Fibroblast of skin of right quadriceps (primary cell): ENCODE results near the gene ACAD8.

Source experiments
- DNase-seq: peaks from one replicate; pipeline ENCODE4 v3.0.0-alpha.2; 2013

ACAD8 gene

DNA sequence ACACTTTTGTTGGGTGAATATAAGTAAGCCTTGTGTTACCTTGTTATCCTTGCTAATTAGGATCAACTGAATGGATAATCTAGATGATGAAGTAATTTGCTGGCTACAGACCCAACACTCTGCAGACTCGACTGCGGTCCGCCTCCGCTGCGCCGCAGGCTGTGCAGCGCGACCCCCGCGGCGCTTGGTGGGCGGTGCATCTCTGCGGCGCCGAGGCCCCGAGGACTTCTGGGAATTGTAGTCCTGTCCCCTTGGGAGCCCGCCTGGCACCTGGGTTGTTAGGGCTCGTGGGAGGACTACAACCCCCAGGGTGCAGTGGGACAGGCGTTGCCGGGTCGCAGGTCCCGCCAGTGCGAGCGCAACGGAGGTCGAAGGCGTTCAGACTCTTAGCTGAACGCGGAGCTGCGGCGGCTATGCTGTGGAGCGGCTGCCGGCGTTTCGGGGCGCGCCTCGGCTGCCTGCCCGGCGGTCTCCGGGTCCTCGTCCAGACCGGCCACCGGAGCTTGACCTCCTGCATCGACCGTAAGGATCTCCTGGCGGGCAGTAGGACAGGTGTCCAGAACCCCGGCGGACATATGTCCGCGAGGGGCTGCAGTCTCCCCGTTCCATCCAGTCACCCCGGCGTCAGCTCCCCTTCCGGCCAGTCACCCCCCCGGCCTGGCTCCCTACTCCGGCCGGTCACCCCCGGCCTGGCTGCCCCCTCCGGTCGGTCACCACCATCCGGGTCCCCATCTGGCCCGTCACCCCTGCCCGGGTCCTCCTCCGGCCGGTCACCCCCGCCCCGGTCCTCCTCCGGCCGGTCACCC, at the start of gene ACAD8, which contains the start of gene THYN1:
Gene ACAD8 (plus strand): TSS at position 381 of the 806 bp plus-strand sequence. CDS start 33 bp downstream, at position 414.
Gene THYN1 (minus strand): TSS at position 165 of the 806 bp plus-strand sequence. CDS start 470 bp downstream, outside the sequence.
- peak; percentile 96 for DNase-seq

DNA sequence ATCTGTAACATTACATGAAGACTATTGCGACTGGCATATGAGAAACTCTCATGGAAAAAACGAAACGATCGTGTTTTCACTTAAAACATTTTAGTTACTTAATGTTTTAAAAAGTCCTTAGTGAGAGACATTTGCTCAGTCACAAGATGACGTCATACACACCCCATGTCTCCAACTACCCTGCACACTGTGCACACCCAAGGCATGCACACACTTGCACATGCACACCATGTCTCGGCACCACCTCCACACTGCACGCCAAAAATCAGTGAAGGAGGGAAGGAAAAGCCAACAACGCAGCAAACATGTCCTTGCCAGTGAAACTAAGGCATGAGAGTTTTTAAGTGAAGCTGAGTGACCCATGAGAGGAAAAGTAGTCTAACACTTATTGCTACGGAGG, 47.6 kb upstream of the ACAD8 start:
- DNase-seq, result no peak

DNA sequence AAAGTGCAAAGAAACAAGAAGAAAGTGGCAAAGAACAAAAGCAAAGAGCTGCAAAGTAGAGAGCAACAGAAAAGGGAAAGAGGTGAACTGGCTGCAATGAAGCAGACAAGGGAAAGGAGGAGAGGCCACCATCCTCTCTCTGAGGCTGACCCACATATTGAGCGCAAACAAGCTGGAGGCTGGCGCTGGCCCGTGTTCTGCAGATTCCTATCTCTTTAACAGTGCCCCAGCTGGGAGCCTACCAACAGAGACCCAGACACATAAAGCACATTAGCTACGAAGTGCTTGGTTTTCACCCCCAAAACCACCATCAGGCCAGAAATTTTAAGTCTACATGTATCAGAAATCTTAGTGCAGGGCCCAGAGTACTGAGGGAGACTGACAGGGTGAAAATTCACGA, 47.2 kb upstream of the ACAD8 start:
- DNase-seq, result no peak

DNA sequence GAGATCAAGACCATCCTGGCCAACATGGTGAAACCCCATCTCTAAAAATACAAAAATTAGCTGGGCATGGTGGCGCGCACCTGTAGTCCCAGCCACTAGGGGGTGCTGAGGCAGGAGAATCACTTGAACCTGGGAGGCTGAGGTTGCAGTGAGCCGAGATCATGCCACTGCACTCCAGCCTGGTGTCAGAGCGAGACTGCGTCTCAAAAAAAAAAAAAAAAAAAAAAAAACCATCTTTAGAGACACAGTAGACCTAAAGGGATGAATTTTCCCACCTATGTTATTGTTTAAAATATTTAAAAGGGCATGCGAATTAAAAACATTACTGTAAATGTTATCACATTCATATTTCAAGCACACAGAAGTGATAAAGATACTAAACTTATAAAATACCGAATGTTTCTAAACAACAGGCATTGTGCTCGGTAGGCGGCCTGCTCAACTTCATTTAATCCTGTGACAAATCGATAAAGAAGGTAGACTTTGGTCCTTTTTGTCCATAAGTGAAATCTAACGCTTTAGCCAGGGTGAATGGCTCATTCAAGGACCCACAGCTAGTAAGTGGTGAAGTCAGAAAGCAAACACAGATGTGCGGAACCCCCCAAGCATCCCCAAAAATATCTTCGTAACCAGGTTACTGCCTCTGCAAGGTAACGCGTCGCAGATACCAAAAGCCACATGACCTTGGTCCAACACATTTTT, 45.7 kb upstream of the ACAD8 start:
- peak; percentile 7 for DNase-seq

DNA sequence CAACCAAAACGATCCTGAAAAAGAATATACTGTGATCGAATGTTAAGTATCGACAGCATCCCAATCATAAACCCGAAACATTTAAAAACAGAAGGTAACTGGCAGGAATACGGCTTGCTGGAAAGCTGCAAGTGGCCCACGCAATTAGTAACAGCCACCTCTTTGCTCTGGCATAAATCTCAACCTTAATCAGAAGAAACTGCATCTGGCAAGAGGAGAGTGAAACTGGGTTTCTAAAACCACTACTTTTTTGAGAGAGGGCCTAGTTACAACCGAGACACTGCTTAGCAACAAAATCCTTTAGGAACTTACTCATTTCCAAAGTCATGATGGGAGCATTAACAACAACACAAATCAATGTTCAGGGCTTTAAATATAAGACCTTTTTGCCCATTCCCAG, 37.5 kb upstream of the ACAD8 start:
- no peak for DNase-seq

DNA sequence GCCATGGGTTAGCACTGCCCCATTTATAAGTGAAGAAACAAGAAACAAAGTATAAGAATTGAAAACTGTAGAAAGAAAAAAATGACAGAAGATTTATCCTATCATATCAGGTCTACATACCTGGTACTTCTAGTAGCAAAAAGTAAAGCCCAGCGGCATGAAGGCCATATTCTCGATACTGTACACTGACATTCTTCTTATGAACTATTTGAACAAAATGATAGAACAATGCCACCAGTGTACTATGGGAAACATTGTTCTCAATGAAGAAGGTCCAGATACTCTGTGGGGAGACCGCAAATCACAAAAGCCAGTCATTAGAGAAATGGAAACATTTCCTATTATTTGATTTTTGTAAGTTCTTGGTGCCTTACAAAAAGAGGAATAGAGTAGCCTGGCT, 36.6 kb upstream of the ACAD8 start:
- no peak for DNase-seq

DNA sequence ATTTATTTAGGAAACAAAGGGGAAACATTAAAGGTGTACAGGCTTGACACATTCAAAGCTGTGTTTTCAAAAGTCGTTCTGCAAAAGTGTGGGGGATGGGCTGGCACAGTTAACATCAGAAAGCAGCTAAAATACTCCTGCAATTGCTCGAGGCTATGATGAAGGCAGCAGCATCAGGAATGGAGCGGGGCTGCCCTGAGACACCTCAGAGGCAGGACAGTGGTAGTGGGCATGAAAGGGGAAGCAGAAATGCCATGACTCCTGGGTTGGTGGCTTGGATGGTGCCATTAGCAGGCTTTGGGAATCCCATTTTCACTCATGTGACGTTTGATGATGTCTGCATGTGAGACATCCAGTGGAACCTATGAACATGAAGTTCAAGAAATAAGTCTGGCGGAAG, 30.2 kb upstream of the ACAD8 start:
- DNase-seq, result peak; percentile 6

DNA sequence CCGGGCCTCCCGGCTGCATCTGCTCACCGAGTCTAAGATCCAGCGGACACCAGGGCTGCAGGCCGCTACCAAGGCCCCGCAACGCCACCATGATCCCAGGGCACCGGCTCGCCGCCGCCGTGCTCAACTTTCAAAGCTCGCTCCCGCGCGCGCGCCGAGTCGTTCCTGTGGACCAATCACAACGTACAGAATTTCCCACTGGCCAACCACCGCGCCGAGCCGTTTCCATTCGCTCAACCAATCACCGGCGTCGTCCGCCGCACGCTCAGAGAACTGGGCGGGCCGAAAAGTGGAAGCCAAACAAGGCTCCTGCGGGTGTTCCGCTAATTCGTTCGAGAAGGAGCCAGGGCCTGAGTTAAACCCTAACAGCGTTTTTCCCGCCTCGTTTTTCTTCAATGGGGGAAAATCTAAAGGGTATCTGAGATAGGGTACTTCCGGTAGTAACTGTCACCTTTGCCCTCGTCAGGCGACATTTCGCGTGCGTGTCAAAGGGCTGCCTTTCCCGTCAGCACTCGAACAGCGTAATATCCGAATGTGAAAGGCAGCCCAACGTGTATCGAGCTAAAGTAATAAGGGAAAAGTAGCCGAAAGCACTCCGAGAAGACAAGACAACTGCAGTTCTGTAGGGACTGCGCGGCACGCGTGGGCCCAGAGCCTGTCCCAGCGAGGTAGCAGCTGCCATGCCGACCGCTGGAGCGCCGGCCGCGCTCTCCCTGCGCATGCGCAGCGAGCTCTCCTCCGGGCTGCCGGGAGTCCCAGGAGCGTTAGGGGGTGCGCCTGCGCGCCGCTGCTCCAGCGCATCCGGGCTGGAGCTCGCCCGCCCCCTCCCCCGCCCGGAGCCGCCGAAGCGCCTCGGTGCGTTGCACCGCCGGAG, 29.3 kb upstream of the ACAD8 start, which contains the start of the genes NCAPD3 and VPS26B:
Gene NCAPD3 (minus strand): TSS at position 132 of the 874 bp plus-strand sequence. CDS start 41 bp downstream, at position 91.
Gene VPS26B (plus strand): TSS at position 836 of the 874 bp plus-strand sequence. CDS start 452 bp downstream, outside the sequence.
- peak; percentile 95 for DNase-seq

DNA sequence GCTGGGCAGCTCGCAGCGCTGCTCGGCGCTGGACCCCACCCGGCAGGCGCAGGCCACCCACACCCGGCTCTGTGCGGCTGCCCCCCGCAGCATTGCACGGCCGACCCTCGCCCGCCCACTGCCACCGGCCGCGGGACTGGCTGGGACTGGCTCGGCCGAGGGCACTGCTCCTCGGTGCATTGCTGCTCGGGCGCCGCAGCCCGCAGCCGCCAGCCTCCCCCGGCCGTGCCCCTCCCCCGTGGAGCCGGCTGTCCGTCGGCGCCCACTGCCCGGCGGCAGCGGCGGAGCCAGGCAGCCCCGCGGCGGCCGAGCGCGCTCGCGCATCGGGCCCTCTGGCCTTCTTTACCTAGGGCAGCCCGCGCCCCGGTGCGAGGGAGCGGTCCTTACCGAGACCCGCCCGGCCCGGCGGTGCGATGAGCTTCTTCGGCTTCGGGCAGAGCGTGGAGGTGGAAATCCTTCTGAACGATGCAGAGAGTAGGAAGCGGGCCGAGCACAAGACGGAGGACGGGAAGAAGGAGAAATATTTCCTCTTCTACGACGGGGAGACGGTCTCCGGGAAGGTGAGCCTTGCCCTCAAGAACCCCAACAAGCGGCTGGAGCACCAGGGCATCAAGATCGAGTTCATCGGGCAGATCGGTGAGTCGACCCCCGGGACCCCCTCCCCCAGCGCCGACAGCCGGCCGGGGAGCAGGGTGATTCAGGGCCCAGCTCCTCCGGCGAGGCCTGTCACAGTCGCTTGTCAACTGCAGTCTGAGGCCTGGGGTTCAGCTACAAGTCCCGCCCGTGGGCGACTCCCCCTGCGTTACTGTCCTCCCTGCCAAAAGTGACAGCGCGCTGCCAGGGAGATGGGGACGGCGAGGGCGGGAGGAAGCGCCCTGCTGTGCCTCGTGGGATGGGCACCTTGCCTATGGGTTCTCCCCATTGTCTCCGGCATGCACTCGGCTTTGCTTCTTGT, 28.4 kb upstream of the ACAD8 start:
- DNase-seq, result peak; percentile 9

DNA sequence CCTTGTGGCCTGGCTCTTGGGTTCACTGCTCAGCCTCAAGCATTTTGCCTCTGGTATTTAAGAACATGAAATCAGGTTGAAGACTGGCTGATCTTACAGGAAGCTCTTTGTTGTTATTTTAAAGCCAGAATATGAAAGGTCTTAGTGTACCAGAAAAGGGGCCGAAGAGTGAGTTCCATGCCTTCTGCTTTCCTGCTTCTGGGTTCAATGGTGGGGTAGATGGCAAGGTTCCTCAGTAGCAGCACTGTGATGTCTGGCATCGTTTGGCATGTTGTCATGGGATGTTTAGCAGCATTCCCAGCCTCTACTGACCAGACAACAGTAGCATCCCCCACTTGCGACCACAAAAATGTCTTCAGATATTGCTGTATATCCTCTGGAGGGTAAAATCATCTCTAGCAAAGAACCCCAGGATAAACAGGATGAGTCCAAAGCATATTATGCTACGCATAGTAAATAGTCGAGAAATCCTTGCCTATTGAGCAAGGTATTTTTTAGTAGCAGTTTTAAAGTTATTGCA, 26.5 kb upstream of the ACAD8 start:
- DNase-seq, result peak; percentile 44

DNA sequence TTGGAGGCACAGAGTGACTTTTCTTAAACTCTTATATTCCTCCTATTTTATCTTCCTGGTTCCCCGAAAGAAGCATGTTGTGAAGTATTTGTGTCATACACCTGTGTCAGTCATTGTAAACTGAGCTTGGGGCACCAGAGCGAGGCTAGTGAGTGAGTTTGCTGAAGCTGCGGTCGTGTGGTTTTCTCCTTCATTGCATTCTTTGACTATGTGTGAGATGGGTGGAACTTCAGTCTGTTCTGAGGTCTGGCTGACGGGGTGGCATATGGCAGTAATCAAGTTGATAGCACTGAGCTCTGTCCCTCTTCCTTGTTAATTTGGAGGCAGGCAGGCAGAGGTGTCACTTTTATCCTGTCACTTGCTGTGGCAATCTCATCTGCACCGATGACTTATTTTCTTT, 24.7 kb upstream of the ACAD8 start:
- peak; percentile 79 for DNase-seq

DNA sequence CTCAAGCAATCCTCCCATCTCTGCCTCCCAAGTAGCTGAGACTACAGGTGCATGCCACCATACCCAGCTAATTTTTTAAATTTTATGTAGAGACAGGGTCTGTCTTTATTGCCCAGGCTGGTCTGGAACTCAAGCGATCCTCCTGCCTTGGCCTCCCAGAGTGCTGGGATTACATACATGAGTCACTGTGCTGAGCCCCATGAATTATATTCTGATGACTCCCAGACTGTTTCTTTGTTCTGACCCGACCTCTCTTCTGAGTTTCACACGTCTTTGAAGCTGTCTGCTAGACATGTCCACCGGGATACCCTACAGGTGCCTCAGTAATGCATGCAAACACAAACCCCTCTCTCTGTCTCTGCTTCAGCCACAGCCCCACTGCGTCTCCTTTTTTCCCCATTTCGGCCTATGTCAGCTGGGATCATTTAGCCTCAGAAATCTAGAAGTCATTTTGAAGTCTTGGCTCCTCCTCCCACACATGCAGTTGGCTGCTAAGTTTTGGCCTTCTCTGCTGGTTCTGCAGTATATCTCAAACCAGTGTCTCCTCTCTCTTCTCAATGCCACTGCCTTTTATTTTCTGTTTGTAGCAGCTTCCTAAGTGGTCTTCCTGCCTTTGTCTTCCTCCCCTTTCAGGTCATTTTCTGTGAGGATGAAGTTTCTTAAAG, 24.1 kb upstream of the ACAD8 start:
- peak; percentile 39 for DNase-seq

DNA sequence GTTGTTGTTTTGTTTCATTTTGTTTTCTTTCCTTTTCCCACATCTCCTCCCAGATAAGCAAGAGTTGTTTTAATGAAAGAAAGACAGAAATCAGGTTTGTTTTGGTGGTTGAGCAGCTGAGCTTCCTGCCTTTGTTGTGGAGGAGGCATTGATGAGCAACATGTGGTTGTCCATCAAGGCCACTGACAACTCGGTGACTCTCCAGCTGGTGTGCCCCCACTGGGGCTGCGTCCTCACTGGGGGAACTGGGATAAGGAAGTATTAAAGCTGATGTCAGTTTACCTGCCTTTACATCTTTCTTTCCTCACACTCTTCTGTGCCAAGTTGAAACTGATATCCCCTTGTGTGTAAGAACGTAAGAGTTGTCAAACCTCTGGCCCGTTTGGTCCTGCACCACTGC, 23.0 kb upstream of the ACAD8 start:
- no peak for DNase-seq

DNA sequence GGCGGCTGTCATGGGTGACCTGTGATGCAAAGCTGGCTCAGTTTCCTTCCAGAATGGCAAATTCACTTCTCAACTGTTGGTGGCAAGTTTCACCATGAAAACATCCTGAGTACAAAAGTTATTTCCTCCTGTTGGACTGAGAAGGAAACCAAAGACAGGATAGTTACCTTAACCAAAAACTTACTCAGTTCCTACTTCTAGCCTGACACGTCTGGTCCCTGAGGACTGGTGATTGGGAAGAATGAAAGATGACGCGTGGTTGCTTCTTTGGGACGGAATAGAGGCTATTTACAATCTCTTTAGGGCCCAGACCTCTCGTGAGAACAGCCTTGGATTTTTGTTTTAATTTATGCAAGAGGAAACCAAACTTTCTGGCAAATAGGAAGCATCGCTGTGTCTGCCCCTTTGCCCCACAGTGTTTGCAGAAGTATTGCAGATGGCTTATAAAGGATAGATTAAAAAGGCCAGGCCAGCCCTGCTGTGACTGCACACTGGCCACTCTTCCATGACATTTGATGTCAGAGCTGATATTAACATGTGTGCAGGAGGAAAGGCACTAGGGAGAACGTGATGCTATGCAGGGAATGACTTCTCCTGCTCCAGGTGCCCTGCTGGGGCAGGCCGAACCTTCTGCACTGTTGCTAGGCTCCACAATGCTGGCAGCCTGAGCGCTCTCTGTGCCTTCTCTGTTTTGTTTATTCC, 21.3 kb upstream of the ACAD8 start:
- no peak for DNase-seq

DNA sequence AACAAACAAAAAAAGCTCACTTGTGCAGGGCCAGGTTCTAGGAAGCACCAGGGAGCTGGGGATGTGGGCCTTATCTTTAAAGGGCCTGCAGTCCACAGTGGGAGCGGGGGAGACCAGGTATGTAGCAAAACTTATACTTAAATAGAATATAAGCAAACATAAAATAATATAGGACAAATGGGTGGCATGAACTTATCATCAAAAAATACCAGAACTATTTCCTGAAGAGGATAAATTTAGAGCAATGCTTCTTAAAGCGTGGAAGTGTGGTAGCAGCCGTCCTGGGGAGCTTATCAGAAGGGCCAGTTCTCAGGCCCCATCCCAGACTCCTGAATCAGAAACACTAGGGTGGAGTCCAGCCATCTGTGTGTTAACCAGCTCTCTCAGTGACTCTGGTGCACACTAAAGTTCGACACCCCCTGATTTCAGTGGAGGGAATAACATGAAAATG, 19.6 kb upstream of the ACAD8 start:
- DNase-seq, result no peak

DNA sequence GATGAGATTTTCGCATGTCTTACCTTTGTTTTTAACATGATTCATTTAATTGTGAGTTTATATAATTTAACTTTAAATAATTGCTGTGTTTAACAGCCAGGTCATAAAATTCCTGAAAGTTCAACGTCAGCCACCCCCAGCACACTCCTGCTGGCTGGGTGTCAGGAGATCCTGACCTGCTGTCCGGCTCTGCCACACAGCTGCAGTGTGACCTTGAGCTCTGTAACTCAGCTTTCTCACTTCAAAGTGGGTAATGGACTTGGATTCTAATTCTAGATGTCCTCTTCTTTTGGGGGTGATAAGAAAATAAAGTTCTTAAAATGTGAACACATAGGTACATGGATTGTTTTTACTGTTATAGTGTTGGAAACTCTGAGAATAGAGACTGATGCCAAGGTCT, 18.0 kb upstream of the ACAD8 start:
- no peak for DNase-seq

DNA sequence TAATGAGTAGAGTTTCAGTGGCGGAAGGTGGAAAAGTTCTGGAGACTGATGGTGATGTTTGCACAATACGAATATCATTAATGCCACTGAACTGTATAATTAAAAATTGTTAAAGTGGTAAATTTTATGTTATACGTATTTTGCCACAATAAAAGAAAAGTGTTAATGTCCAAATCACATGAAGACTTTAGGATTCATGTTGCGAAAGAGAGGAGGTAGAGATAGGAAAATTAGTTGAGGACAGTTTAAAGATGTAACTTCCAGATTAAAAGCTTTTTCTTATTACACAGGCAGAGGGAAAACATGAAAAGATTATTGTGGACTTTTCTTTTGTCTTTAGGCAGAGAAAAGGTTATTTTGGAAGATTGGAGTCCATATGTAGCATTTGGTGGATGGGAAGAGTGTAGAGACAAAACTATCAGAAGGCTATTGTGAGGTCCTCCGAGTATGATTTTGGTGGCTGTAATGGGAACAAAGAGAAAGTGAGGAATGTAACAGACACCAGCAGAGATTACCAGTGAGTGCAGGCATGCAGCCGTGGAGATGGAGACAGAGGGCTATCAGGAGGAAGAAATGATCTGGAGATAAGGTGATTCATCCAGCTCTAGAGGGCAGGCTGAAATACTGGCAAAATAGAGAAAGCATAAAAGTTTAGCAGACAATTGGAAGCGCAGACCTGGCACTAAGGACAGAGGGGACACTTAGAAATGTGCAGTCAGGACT, 16.4 kb upstream of the ACAD8 start:
- DNase-seq, result no peak

DNA sequence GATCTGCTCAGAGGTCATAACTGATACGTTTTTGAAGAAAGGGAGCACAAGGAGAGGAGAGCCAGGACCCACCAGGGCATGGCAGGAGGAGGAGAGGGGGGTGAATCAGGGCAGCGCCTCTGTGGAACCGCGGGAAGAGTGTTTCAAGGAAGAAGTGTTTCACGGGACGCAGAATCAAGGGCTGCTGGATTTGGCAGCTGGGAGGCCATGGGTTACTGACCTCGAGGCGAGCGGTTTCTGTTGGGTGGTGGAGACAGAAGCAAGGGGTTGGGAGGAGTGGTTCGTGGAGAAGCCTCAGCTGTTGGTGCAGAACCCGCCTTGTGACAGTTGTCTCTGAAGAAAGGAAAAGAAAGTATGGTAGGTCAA, 15.8 kb upstream of the ACAD8 start:
- DNase-seq, result no peak

DNA sequence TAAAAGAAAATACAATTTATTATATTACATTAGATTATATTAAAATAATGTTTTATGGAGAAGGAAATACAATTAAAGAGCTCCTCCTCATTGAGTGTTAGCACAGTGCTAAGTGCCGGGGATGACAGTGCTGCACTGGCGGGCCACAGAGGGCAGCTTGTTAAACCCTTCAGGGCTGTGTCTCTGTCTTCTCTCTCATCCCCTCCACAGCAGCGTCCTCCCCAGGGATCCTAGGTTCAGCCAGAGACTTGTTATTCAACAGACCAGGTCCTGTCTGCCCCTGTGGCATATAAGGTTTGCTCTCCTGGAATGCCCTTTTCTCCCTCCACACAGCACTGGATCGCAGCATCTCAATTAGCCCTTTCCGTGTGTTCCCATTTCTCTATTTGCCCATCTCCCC, 14.4 kb upstream of the ACAD8 start:
- no peak for DNase-seq

DNA sequence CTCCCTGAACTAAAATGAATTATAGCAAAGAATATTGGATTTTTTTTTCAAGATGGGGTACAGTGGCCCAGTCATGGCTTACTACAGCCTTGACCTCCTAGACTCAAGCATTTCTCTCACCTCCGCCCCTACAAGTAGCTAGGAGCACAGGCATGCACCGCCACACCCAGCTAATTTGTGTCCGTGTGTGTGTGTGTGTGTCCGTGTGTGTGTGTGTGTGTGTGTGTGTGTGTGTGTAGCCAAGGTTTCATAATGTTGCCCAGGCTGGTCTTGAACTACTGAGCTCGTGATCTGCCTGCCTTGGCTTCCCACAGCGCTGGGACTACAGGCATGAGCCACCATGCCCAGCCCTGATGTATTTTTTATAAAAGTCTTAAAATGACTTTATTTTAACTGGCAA, 12.8 kb upstream of the ACAD8 start:
- no peak for DNase-seq
